GM18520 (cell line): ENCODE data around the gene NANOG.
"Not testable (repeated sequence)": the region's sequence is repeated elsewhere in the genome, so short reads cannot be mapped to it uniquely, and the experiment has no call there.

Experiments used
- ATAC-seq: cut with Tn5 transposase; IDR thresholded peaks from one replicate; pipeline ENCODE4 v1.9.1; 2021; ENCODE audit not compliant: unreplicated experiment

NANOG gene

DNA sequence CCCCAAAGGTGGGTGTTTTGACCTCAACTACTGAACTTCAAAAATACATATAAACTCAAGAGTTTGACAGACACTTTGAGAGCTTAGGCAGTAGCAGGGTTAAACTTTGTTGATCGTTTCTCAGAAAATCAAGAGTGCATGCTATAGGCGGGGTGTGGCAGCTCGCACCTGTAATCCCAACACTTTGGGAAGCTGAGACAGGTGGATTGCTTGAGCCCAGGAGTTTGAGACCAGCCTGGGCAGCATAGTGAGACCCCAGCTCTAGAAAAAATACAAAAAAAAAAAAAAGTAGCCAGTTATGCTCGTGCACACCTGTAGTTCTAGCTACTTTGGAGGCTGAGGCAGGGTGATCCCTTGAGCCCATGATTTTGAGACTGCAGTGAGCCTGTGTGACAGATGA, 12.3 kb downstream of the NANOG start:
- no peak for ATAC-seq

GRCh38 chr12:7806319-7806718, 17.1 kb downstream of the NANOG start:
- not testable (repeated sequence) for ATAC-seq

- ATAC-seq: no peak
These were observed 17.8 kb downstream of the NANOG start for GRCh38 chr12:7806863-7807487.

DNA sequence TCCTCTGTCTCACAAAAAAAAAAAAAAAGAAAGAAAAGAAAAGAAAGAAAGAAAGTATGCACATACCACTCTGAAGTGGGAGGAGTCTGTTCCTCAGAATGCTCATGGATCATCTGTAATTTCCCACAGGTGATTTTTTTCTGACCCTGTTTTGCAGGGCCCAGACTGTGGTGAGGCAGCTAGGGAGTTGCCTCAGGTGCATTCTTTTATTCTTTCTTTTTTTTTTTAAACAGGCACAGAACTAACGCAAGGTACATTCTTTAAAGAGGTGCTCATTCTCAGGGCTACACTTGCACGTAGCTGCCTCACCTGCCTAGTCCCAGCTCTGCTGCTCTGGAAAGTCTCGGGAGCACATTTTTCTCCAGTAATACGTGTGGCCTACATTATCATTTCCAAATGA, 36.6 kb downstream of the NANOG start:
- not testable (repeated sequence) for ATAC-seq

- ATAC-seq: not testable (repeated sequence)
These were observed 40.5 kb downstream of the NANOG start for GRCh38 chr12:7829737-7830136.

GRCh38 chr12:7832059-7832696, 43.0 kb downstream of the NANOG start:
- no peak for ATAC-seq

DNA sequence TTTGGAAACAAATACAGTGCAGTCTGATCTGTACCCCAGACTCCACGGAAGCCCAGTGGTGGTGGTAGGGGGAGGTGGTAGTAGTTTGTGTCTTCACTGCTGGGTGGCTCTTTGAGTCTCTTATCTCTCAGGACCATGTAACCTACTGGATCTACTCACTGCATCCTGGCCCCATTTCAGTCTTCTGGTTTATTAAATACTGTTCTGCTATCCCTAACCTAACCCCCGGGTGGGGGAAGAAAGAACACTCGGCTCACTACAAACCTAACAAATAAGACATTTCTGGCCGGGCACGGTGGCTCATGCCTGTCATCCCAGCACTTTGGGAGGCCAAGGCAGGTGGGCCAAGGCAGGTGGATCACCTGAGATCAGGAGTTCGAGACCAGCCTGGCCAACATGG, 44.0 kb downstream of the NANOG start:
- not testable (repeated sequence) for ATAC-seq

- no peak for ATAC-seq
These were observed 44.6 kb downstream of the NANOG start for GRCh38 chr12:7833831-7834230.

DNA sequence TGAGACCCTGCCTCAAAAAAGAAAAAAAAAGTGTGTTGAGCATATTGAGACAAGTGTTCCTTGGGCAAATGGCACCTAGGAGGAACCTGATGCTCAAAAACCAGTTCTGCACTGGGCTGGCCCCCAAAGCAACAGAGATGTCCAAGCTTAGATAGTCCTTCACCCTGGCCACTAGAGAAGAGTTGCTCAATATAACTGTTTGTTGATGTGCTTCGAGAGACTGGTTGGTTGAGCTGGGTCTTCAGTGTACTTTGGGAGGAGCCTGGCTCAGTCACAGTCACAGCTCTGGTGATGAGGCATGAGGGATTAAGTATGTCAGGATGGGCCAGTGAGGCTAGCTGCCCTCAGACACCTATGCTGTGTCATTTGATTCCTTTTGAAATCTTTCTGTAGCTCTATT, 45.5 kb downstream of the NANOG start:
- no peak for ATAC-seq

DNA sequence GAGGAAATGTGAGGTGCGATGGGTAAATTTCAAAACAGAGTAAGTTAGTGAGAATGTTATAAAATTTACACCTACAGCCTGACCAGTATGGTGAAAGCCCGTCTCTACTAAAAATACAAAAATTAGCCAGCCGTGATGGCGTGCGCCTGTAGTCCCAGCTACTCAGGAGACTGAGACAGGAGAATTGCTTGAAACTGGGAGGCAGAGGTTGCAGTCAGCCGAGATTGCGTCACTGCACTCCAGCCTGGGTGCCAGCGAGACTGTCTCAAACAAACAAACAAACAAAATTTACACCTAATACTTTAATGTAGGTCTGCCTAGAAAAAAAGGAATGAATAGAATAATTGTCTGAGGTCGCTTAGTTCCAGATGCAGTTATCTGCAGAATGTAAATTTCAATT, 45.9 kb downstream of the NANOG start:
- ATAC-seq: no peak

GRCh38 chr12:7835766-7836165, 46.6 kb downstream of the NANOG start:
- no peak for ATAC-seq

GRCh38 chr12:7837366-7837765, 48.2 kb downstream of the NANOG start:
- no peak for ATAC-seq

GRCh38 chr12:7839226-7839625, 50.0 kb downstream of the NANOG start:
- not testable (repeated sequence) for ATAC-seq

GRCh38 chr12:7839848-7840247, 50.6 kb downstream of the NANOG start:
- ATAC-seq: not testable (repeated sequence)

DNA sequence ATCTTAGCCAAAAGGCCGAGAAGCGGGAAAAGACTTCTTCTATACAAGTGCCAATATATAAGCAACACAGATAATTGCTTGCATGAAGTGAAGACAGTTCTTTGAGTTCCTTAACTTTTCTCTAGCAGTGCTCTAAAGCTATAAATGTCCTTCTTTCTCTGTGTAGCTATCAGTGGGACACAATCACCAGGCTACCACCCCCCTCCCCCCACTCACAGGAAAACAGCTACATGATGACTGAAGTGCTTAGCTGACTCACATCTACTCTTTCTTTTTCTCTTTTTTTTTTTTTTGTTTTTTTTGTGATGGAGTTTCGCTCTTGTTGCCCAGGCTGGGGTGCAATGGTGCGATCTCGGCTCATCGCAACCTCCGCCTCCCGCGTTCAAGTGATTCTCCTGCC, 53.2 kb downstream of the NANOG start:
- ATAC-seq: not testable (repeated sequence)

DNA sequence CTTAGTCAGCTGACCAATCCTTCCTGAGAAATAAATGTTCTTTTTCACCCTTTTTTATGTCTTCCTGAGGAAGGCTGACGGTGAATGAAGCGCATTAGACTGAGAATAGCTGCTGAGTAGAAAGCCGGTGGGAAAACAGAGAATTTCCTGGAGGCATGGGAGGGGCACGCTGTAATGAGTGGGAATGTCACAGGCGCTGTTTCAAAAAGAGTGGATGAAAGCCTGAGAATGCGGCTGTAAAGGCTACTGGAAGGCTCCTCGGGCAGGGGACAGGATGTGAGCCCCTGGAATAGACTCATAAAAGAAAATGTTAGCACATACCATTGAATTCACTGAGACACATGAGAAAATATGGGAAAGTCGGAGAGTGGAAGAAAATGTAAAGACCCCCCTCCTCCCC, 53.9 kb downstream of the NANOG start:
- not testable (repeated sequence) for ATAC-seq

GRCh38 chr12:7843583-7843982, 54.4 kb downstream of the NANOG start:
- not testable (repeated sequence) for ATAC-seq

DNA sequence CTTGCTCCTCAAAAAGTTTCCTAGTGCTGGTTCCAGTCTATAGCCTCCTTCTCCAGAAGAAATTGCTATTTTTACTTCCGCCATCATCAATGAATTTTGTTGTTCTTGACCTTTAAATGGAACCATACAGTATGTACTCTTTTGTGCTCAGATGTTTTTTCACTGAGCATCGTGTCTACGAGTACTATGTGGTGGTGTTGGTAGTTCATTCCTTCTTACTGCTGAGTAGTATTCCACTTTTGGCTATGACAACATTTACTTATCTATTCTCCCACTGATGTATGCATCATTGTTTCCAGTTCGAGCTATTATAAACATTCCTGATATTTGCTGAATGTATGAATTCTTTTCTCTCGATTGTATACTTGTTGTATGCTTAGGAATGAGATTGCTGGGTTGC, 54.9 kb downstream of the NANOG start:
- no peak for ATAC-seq

- ATAC-seq: not testable (repeated sequence)
These were observed 58.3 kb downstream of the NANOG start for GRCh38 chr12:7847226-7848097.

DNA sequence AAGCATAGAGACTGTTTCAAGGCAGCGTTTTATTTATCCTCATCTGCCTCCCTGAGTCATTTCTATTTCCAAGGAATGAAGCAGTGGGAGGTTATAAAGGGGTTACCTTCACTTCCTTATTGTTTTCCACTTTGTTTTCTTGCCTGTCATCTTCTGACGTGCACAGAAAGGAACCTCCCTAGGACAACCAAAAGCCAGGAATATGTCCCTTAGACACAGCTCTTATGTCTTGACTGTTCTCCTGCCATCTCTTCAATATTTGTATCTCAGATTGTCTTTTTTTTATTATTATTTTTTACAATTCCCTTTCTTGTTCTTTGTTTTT, 58.9 kb downstream of the NANOG start:
- ATAC-seq: not testable (repeated sequence)
